Measurements from ENCODE around the gene MAP4K3. TPM values are rescaled to one million over a fixed set of nuclear protein-coding genes. Genes with fewer than 3 reads are reported as not detected.

Gene MAP4K3
- polyA plus RNA-seq: 18.2 and 20.3 TPM in 2 replicates

GRCh38 chr2:39436592-39437521 lies at the start of gene MAP4K3:
TSS of gene MAP4K3 (minus strand) at chr2:39437285. CDS start at chr2:39436987, 298 bp downstream.

GRCh38 chr2:39243469-39244123 lies 193.5 kb downstream of the MAP4K3 start, which contains the start of gene CDKL4:
TSS of gene CDKL4 (minus strand) at chr2:39243970.

Other genes starting within 250 kb of the MAP4K3 start
- 2.8 TPM in 1 of 2 replicates, not detected in the other for gene CDKL4, start 193.3 kb downstream of the MAP4K3 start, polyA plus RNA-seq
- 21.4 and 44.7 TPM in 2 replicates for gene TMEM178A, start 228.6 kb upstream of the MAP4K3 start, polyA plus RNA-seq